Stimulated activated CD8-positive, alpha-beta memory T cell treated with anti-CD3 and anti-CD28 coated beads, Interleukin-15, amount 100 ng/mL, for 1 hour (primary cell): Measurements from ENCODE around the gene CELF1.

Experiments
- DNase-seq: peaks from one replicate; pipeline ENCODE4 v3.0.0-alpha.2; 2020; ENCODE audit warnings: low read depth

Gene CELF1

DNA sequence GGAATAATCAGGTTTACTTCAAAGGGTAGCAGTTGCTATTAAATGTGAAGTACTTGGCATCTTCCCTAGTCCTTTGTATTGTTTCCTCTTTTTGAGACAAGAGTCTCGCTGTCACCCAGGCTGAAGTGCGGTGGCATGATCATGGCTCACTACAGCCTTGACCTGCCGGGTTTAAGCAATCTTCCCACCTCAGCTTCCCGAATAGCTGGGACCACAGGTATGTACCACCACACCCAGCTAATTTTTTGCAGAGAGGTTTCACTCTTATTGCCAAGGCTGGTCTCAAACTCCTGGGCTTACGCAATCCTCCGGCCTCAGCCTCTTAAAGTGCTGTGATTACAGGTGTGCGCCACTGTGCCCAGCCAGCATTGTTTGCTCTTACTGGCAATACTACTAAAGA lies 67.8 kb downstream of the CELF1 start:
- no peak for DNase-seq

DNA sequence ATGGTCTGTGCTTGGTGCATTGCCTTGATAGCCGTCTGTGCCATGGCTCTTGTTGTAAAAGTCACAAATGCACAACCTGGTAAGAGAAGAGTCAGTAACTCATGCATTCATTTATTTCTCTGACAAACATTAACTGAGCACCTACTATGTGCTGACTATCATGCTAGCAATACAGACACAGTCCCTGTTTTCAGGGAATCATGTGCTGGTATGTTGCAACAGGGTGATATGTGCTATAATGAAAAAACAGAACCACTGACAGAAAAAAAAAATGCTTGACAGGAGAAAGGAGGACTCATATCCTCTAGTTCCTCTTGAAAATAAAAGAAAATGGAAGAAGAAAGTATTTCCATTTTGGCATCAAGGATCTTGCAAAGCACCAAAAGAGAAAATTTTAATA lies 69.5 kb downstream of the CELF1 start:
- DNase-seq, result no peak

DNA sequence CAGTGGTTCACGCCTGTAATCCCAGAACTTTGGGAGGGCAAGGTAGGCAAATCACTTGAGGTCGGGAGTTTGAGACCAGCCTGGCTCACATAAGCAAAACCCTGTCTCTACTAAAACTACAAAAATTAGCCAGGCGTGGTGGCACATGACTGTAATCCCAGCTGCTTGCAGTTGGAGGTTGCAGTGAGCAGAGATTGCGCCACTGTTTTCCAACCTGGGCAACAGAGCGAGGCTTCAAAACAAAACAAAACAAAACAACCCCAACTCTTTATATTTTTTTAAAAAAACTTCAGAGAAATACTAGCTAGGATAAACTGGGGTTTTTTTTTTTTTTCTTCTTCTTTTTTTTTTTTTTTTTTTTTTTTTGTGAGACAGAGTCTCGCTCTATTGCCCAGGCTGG lies 72.2 kb downstream of the CELF1 start:
- no peak for DNase-seq

DNA sequence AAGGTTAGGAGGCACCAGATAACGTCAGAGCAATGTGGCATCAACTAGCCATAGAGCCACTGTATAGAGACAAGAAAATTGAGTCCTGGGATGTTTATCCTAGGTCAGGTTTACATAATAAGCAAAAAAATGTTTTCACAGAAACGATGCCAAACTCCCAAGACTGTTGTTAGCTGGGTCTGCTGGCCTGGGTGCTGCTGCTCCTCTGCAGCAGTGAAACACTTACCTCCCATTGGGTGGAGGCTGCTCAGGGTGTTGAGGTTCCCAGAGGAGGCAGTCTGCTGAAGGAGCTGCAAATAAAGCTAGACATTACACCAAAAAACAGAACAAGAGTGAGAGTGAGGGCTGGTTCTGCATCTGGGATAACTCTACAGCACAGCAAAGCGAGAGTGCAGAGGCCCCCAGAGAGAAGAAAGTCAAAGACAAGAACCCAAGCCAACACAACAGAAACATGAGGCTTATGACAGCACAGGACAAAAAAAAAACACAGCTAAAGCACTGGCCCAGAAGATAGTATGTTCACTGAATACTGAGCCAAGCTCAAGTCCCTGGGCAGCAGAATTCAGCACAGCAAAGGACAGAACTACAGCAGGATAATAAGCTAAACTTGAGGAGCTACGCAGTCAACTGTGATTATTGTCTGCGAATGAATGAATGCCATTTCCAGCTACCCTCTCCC lies 74.1 kb downstream of the CELF1 start:
- no peak for DNase-seq

DNA sequence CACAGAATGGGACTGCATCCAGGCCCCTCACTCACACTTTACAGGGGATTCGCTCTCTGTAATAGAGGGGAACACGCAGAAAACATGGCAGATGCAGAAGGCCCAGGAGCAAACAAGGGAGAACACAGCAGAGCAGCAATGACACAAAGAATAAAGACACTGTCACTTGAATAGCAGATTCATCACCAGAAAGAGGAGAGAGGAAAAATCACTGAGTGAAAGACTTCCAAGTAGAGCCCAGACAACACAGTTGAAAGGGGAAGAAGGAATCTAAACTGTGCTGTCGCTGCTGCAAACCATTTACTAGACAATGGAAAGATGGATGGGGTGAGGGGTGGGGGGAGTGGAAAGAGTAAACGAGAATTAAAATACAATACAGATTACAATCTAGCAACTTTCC lies 75.2 kb downstream of the CELF1 start:
- DNase-seq, result no peak

DNA sequence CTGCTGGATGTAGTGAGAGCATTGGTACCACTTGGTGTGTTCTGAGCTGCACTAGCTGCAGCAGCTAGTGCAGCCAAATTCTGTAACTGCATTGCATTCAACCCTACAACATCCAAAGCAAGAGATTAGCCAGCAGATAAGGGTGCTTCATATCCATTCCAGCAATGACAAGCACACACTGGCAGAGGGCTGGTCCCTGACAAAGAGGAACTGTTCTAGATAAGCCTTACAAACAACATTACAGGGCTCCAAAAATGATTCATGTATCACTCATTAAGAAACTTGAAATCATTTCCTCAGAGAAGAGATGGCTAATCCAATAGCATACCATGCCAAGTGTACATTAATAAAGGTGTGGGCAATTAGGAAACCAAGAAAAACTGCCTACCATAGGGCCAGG lies 75.6 kb downstream of the CELF1 start:
- no peak for DNase-seq

DNA sequence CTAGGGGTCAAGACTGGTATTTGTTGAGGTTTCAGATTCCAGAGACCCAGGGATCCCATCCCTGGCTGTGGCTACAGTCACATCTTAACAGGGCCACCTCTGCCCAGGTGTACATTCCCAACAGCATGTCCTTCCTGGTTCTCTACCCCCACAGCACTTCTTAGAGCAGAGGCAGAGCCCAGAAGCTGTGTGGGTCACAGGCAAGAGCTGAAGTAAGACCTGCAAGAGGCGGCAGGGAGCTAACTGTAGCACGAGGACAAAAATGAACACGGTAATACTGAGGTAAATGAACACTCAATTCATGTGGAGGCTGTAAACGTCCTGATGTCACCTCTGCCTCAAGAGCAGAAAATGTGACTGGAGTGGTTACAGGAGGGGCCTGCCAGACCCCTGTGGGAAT lies 82.3 kb downstream of the CELF1 start:
- no peak for DNase-seq

DNA sequence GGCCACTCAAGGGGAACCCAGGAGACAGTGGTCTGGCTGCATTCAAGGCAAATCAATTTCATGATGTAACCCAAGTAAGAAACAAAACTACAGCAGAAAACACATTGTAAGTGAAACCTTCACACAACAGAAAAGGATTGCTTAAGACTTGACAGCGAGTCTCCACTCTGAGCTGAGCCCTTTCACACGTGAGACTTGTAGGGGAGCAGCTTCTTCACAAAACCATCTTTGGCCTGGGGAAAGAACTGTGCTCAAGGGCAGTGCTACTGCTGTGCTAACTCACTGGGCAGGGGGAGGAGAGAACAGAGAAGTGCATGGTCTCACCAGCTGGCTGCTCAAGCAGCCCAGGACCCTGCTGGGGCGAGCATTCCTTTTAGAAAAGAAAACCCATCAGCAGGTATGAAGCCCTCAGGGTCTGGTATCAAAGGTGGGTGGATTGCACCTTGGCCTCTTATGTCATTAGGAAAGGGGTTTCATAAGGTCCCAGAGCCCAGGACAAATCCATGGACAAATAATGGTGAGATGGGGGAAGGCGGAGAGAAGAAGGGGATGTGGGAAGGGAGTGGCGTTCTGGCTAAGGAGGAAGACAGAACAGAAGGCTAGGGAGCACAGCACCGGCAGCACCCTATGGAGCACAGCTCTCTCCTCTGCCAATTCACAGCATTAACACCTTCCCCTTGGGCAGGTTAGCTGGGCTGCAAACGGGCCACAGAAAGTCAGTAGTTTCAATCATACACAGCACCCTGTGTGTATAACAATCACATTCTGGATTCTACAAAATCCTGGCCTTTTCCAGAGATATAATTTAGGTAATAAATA lies 83.4 kb downstream of the CELF1 start:
- DNase-seq, result no peak

DNA sequence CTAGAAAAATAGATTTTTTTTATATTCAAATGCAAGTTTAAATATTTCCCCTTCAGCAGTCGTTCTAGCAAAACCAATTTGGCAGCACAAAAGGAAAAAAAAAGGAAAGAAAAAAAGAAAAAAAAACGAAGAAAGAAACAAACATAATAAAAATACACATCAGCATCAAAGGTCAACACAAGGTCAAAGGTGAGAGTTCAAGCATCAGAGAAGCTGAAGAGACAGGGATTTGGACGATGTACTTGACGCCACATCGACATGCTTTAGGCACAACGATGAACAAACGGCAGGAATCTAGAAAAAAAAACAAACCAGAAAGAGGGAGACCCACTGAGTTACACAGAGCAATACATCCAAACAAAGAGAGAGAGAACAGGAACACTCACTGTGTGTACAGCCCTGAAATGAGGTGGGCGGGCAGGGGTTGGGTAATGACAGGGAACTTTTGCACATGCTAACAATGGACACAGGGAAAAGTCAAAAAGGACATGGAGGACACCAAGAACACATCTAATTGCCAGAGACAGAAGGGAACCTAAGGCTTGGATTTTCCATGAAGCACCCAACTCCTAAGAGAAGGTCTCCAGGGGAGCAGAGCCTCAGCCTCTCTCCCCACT lies 84.2 kb downstream of the CELF1 start:
- DNase-seq, result no peak

DNA sequence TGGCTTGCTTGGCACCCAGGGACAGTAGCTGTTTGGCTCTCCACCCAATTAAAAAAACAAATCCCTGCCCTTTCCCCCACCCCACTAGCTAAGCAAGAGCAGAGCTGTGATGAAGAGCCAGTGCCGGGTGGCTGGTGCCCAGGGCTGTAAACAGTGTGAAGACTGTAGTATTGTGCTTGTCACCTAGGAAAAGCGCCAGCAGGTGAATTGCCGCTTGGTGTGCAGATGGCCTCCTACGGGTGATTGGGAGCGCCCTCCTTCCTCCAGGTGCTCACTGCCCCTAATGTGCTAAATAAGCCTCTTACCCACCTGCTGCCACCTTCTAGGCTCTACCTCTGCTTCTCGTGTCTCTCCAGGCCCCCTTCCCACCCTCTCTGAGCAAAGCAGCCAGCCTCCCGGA lies 85.6 kb downstream of the CELF1 start:
- no peak for DNase-seq

DNA sequence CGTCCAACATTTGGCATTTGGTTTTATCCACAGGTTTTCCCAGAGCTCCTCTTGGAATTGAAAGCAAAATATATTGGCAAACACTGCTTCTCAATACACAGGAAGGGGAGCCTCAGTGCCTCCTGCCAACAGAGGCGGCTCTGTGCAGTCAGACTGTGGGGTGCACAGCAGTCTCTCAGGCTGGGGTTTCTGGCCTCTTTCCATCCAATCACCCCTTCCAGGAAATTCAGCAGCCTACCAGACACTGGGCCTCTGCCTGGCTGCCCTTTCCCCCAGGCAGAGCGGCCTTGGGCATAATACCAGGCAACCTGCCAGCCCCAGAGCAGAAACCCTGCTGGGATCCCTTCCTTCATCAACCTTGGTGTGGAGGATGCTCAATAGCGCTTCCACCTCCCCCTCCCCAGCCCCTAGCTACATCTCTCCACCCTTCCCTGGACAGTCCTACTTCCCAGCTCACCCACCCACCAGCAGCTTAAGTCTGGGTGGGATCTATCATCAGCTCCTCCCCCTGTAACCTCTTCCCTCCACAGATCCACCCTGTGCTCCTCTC lies 86.2 kb downstream of the CELF1 start:
- no peak for DNase-seq

DNA sequence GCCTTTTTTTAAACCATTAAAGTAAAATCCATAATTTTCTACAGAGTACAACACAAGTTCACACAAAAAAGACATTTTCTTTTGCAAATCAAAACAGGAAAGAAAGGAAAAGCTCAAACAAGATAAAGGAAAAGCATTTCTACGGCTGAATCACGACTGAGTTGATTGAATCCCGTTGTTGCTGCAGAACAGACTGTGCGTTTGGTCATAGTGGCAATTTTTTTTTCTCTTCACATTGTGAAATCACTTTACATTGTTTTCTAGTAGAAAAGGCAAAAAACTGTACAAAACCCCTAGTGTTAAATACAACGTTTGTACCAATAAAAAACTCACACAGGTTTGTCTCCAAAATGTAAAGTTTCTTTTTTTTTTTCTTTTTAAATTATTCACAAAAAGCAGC lies 86.7 kb downstream of the CELF1 start:
- no peak for DNase-seq

DNA sequence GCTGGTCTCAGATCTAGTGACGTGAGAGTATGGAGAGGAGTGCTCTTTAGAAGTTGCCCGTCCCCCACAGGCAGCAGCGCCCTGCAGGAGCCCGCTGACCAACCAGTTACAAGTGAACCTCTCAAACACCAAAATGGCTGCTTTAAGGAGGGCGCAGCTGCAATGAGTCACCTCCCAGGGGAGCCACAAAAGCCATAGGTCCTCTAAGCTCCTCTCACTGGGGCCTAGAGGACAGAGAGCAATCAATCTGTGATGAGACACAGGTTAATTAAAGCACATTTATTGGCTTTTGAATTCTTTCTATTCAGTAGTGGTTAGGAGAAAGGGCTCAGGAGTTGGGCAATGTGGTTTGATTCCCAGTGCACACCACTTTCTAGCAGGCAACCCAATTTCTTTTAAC lies 88.4 kb downstream of the CELF1 start:
- no peak for DNase-seq

DNA sequence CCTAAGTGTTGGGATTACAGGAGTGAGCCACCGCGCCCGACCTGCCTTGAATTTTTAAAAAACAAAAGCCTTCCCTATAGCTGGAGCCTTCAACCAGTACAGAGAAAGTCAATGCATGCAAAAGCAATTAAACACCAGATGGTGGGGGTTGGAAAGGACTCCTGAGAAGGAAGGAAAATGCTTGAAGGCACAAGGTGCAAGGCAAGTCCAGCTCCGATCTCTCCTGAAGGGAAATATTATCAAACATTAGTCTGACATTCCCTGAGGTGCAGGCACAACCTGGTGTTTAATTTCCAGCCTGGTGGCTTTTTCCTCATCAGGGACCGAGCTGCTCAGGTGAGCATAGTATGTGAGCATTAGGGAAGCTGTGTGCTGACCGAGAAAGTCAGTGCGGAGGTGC lies 91.1 kb downstream of the CELF1 start:
- DNase-seq, result no peak

DNA sequence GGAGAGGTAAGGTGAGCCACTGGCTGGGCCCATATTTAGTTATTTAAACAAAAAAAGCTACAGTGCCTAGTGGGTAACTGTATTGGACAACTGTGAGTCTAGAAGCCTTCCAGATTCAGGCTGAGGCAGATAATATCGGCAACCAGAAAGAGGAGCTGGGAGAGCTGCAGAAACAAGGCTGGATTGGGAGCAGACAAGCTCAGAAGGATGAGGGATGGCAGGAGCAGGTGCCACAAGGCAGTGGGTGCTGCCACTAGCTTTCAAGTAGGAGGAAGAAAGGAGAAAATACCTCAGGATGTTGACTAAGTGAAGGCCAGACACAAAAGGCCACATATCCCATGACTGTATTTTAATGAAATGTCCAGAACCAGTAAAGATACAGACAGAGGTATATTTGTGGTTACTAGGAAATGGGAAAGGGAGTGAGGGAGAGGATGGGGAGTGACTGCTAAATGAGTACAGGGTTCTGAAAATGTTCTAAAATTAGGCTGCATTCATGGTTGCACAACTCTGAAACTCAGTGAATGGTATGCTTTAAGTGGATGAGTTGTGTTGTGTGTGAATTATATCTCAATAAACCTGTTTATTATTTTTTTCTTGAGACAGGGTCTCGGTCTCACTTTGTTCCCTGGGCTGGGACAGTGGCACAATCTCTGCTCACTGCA lies 92.2 kb downstream of the CELF1 start:
- no peak for DNase-seq

DNA sequence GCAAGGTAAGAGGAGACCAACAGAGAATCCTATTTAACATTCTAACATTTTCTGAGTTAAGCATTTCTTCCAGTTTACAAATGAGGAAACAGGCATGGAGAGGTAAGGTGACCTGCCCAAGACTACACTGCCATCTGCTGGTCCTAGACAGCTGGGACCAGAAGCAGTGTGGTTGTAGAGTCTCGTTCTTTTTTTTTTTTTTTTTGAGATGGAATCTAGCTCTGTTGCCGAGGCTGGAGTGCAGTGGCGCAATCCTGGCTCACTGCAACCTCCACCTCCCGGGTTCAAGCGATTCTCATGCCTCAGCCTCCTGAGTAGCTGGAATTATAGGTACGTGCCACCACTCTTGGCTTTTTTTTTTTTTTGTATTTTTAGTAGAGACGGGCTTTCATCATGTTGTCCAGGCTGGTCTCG lies 98.7 kb downstream of the CELF1 start:
- peak; percentile 18 for DNase-seq

DNA sequence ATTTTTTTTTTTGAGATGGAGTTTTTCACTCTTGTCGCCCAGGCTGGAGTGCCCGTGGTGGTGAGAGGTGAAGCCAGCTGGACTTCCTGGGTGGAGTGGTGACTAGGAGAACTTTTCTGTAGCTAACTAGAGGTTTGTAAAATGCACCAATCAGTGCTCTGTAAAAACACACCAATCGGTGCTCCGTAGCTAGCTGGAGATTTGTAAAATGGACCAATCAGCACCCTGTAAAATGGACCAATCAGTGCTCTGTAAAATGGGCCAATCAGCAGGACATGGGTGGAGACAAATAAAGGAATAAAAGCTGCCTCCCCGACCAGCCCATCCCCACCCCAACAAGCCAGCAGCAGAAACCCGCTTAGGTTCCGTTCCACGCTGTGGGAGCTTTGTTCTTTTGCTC lies 99.6 kb downstream of the CELF1 start:
- no peak for DNase-seq

DNA sequence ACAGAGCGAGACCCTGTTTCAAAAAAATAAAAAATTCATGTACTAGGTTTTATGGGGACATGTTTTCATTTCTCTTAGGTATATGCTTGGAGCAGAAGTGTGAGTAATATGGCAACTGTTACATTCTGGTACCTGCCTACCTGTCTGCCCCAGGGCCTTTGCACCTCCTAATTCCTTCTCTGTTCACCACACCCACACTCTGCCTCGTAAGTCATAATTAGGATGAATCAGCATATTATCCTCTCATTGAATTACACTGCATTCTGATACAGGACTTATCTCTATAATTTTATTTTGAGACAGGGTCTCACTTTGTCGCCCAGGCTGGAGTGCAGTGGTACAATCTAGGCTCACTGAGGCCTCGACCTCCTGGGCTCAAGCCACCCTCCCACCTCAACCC lies 100.9 kb downstream of the CELF1 start:
- no peak for DNase-seq

DNA sequence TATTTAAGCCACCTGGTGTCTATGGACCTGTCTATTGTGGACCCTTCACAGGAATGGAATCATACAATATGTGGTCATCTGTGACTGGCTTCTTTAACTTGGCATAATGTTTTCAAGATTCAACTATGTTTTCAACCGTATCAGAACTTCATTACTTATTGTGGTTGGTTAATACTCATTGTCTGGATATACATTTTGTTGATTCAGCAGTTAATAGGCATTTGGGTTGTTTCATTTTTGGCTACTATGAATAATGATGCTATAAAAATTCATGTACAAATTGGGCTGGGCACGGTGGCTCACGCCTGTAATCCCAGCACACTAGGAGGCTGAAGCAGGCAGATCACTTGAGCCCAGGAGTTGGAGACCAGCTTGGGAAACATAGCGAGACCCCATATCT lies 101.5 kb downstream of the CELF1 start:
- no peak for DNase-seq

DNA sequence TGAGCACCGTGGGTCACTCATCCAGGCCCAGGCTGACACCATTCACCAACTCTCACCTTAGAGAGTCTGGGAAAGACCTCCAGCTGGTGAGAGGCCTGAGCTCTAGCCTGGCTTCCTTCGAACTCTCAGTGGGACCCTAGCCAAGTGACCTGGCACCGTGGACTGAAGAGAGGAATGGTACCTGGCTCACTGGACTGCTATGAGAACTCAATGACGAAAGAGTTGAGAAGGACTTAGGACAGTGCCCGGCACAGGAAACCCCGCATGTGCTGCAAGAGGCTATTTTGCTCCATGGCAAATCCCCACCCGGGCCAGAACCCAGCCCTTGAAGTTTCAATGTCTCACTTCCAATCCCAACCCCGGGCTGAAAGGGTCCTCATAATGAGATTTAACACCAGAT lies 103.4 kb downstream of the CELF1 start:
- DNase-seq, result no peak

DNA sequence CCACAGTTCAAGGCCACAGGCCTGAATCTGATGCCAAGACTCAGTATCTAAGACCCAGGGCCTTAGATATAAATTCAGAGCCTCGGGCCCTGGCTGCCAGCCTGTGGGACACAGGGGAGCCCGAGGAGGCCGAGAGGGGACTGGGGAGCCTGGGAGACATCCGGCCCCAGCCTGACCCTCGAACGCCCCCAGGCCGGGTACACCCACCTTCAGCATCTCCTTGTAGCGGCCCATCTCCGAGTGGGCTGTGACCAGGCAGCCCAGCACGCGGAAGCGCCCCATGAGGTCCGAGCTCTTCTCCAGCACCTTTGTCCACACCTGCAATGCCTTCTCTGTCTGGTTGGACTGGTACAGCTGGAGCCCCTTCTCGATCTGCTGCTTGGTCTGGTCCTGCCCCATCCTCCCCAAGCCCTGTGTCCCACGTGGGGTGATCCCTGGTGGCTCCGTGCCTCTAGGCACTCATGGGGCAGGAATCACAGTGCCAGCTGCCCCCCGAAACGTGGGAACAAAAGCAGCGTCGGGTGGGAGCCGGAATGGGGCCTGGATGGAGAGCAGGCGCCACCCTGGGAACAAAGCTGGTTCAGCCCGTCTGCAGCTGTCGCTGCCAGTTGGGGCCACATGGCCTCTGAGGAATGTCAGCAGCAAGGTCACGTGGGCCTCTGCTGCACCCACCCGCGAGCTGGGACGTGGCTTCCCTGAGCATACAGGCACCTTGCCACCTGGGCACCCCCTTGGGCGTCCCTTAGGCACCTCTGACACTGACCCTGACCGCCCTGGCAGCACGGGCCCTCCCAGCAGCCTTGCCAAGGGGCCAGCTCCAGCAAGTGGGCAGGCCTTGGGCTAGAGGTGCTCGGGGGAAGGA lies 104.1 kb downstream of the CELF1 start, which contains the start of gene RAPSN:
Gene RAPSN (minus strand): TSS at position 571 of the 862 bp plus-strand sequence. CDS start 172 bp downstream, at position 399.
- no peak for DNase-seq
